Left kidney (tissue), 1 donor: Measurements from ENCODE around the gene TRIM31. TPM values are rescaled to one million over a fixed set of nuclear protein-coding genes. Genes with fewer than 3 reads are reported as not detected.

Source experiments
- polyA plus RNA-seq: library from polyadenylated mRNA; unstranded; fragments of 120-200 nt; gene quantifications from one replicate; pipeline ENCODE4 v1.2.1, GENCODE V29; 2013; ENCODE audit not compliant: insufficient read length

The TRIM31 gene
- polyA plus RNA-seq, 1 donor, result not detected

Other genes starting within 250 kb of the TRIM31 start
- 105 TPM for gene HLA-A, start 170.6 kb downstream of the TRIM31 start, polyA plus RNA-seq
- 42.0 TPM for gene POLR1H, start 51.8 kb downstream of the TRIM31 start, polyA plus RNA-seq
- 60.1 TPM for gene PPP1R11, start 45.9 kb downstream of the TRIM31 start, polyA plus RNA-seq
- 2.0 TPM for gene RNF39, start 37.3 kb downstream of the TRIM31 start, polyA plus RNA-seq
- not detected for gene TRIM40, start 23.1 kb upstream of the TRIM31 start, polyA plus RNA-seq
- 0.27 TPM for gene TRIM10, start 48.1 kb upstream of the TRIM31 start, polyA plus RNA-seq
- gene TRIM15, start 50.5 kb upstream of the TRIM31 start, polyA plus RNA-seq, result 0.08 TPM
- gene TRIM26, start 100.3 kb upstream of the TRIM31 start, polyA plus RNA-seq, result 39.7 TPM
- gene TRIM39, start 213.8 kb upstream of the TRIM31 start, polyA plus RNA-seq, result 16.2 TPM
- gene RPP21, start 232.1 kb upstream of the TRIM31 start, polyA plus RNA-seq, result 23.3 TPM